B cell (primary cell): ENCODE measurements around the gene VCL. TPM values are rescaled to one million over a fixed set of nuclear protein-coding genes. Genes with fewer than 3 reads are reported as not detected.

ENCODE experiments used
- ATAC-seq: fragments of 200-7000 bp; cut with Tn5 transposase; one replicate; pipeline ENCODE4 v1.10.0; 2021; ENCODE audit warnings: low read depth, mild to moderate bottlenecking, moderate number of reproducible peaks, moderate library complexity
- CTCF ChIA-PET: fragments of 350-600 bp; sonication (Branson Sonifier 250); formaldehyde crosslinking; loops from one replicate; lab custom pipeline; 2021; ENCODE audit warnings: antibody characterized with exemption, inconsistent platforms; lab: Charles Lee
- POLR2A ChIA-PET: fragments of 350-600 bp; sonication (Branson Sonifier 250); formaldehyde crosslinking; loops from one replicate; lab custom pipeline; 2021; ENCODE audit warnings: antibody characterized with exemption; lab: Charles Lee
- DNase-seq: peaks from one replicate; pipeline ENCODE4 v3.0.0; 2013
- H2AFZ ChIP-seq: 2 replicates; pipeline ENCODE4 v1.6.1; 2012; ENCODE audit warnings: mild to moderate bottlenecking, low read depth, low read length; ENCODE audit not compliant: insufficient read depth, poor library complexity, severe bottlenecking
- H3K27ac ChIP-seq, 2 donors: 1 replicate in 1 of 2; 2 replicates in 1 of 2; pipeline ENCODE4 v1.5.1; 2012 to 2013; ENCODE audit warnings: low read length in 2 of 2, mild to moderate bottlenecking in 2 of 2, moderate library complexity in 1 of 2
- H3K27me3 ChIP-seq, 4 experiments: fragments of 200-600 bp in 1 of 4; sonication (generic) in 1 of 4; replicated peaks in 1 of 4; 1 replicate in 2 of 4; 2 replicates in 2 of 4; pipeline versions ENCODE4 v1.6.1 to v1.7.0; 2013 to 2016; ENCODE audit warnings: low read length in 3 of 4, mild to moderate bottlenecking in 2 of 4, mixed read lengths in 1 of 4, moderate library complexity in 1 of 4; ENCODE audit not compliant: insufficient read depth in 4 of 4, control insufficient read depth in 3 of 4; ENCODE audit errors: control extremely low read depth in 1 of 4
- H3K36me3 ChIP-seq, 2 experiments: replicated peaks in 1 of 2; 1 replicate in 1 of 2; 2 replicates in 1 of 2; pipeline versions ENCODE4 v1.6.1 to v1.7.1; 2013; ENCODE audit warnings: low read length in 1 of 2; ENCODE audit not compliant: insufficient read depth in 2 of 2, control insufficient read depth in 1 of 2; ENCODE audit errors: control extremely low read depth in 1 of 2, extremely low read depth in 1 of 2
- H3K4me1 ChIP-seq, 2 donors: fragments of 200-600 bp in 1 of 2; sonication (generic) in 1 of 2; 1 replicate in 1 of 2; 2 replicates in 1 of 2; pipeline versions ENCODE4 v1.5.1 to v1.6.1; 2013 to 2017; ENCODE audit warnings: low read length in 2 of 2; ENCODE audit not compliant: control insufficient read depth in 2 of 2, insufficient read depth in 2 of 2
- H3K4me2 ChIP-seq: replicated peaks from 2 replicates; pipeline ENCODE3; 2012; ENCODE audit warnings: mild to moderate bottlenecking, low read depth, low read length; ENCODE audit not compliant: poor library complexity, severe bottlenecking
- H3K4me3 ChIP-seq, 5 experiments: fragments of 200-600 bp in 1 of 5; sonication (generic) in 1 of 5; 1 replicate in 3 of 5; 2 replicates in 2 of 5; pipeline versions ENCODE4 v1.5.1 to v1.7.0; 2011 to 2016; ENCODE audit warnings: low read length in 4 of 5, mild to moderate bottlenecking in 4 of 5, low read depth in 2 of 5, control low read depth in 1 of 5, moderate library complexity in 1 of 5; ENCODE audit not compliant: insufficient read depth in 1 of 5; ENCODE audit errors: control extremely low read depth in 1 of 5, extremely low read depth in 1 of 5
- H3K79me2 ChIP-seq: fragments of 200-600 bp; sonication (generic); one replicate; pipeline ENCODE4 v1.6.0; 2016; ENCODE audit warnings: low read length; ENCODE audit not compliant: control insufficient read depth, insufficient read depth
- H3K9ac ChIP-seq: fragments of 200-600 bp; sonication (generic); 2 replicates; pipeline ENCODE4 v1.6.1; 2017; ENCODE audit warnings: mild to moderate bottlenecking, low read length, moderate library complexity
- H3K9me3 ChIP-seq, 3 donors: one replicate each; pipeline versions ENCODE4 v1.6.1 to v1.7.1; 2013; ENCODE audit warnings: low read length in 2 of 3; ENCODE audit not compliant: control insufficient read depth in 2 of 3, insufficient read depth in 1 of 3; ENCODE audit errors: control extremely low read depth in 1 of 3
- H4K20me1 ChIP-seq: 2 replicates; pipeline ENCODE4 v1.6.0; 2012; ENCODE audit warnings: mild to moderate bottlenecking, low read length; ENCODE audit not compliant: insufficient read depth, control insufficient read depth, poor library complexity, severe bottlenecking
- H3K27ac Mint-ChIP-seq: one replicate; pipeline ENCODE4 v1.8.0; 2021; ENCODE audit warnings: mixed read lengths
- H3K27me3 Mint-ChIP-seq: one replicate; pipeline ENCODE4 v1.8.0; 2021; ENCODE audit warnings: mixed read lengths
- H3K4me1 Mint-ChIP-seq: one replicate; pipeline ENCODE4 v1.8.0; 2021; ENCODE audit warnings: mixed read lengths
- H3K4me3 Mint-ChIP-seq: one replicate; pipeline ENCODE4 v1.8.0; 2021; ENCODE audit warnings: mixed read lengths
- H3K9me3 Mint-ChIP-seq: one replicate; pipeline ENCODE4 v1.8.0; 2022; ENCODE audit warnings: mixed read lengths; ENCODE audit not compliant: insufficient read depth
- EZH2 ChIP-seq: IDR thresholded peaks from 2 replicates; pipeline ENCODE4 v1.6.1; 2012; ENCODE audit warnings: borderline replicate concordance, low read depth, mild to moderate bottlenecking, moderate library complexity, low read length; ENCODE audit not compliant: insufficient read depth, poor library complexity, severe bottlenecking
- WGBS: methylation state at CpG from one replicate; pipeline ENCODE4 v1.1.5; 2013; ENCODE audit warnings: missing lambda C conversion rate; ENCODE audit not compliant: insufficient coverage; 5-methylcytosine and 5-hydroxymethylcytosine counted together
- intact Hi-C: fragments of 100-400 bp; cut with micrococcal nuclease; formaldehyde crosslinking; loops from one replicate; pipeline ENCODE4 v1.10.0; 2022
- polyA plus RNA-seq: library from polyadenylated mRNA; depleted of rRNA; stranded (reverse); fragments of >200 nt; gene quantifications from 2 replicates; pipeline ENCODE4 v1.2.3, GENCODE V29; 2012
- total RNA-seq, 2 donors: library from RNA; stranded (reverse); fragments of 120-200 nt in 1 of 2; gene quantifications; 1 replicate in 1 of 2; 2 replicates in 1 of 2; pipeline versions ENCODE4 v1.2.3 to v1.2.4, GENCODE V29; 2013 to 2022
- TF ChIP-seq, protein P1 (sequence below): fragments of 200-600 bp; IDR thresholded peaks from one replicate; pipeline ENCODE4 v1.8.0; 2022; ENCODE audit warnings: antibody characterized with exemption, mild to moderate bottlenecking

VCL gene
- total and polyA plus RNA-seq, 2 donors (not counting 1 experiment from before 2014, with no cell fraction given) = 13.1 to 29.8 TPM

- Histone ChIP-seq H3K27ac (no peak overlapping the region), H3K9me3 (peaks cover 0 to 3% (median 0%) of the 10 kb centered on the region in 3 donors), H3K79me2 (peaks cover 6% of the 10 kb centered on the region), H3K4me1 (peaks cover 1 to 2% of the 10 kb centered on the region in 2 donors), H3K4me3 (no peak overlapping the region), H4K20me1 (no peaks in the 10 kb centered on the region), H3K4me2 (no peak overlapping the region), H3K36me3 (no peaks in the 10 kb centered on the region), H2AFZ (no peak overlapping the region), H3K27me3 (no peaks in the 10 kb centered on the region), H3K9ac (no peak overlapping the region)
- no peak for TF ChIP-seq EZH2
- TF ChIP-seq, protein P1, sequence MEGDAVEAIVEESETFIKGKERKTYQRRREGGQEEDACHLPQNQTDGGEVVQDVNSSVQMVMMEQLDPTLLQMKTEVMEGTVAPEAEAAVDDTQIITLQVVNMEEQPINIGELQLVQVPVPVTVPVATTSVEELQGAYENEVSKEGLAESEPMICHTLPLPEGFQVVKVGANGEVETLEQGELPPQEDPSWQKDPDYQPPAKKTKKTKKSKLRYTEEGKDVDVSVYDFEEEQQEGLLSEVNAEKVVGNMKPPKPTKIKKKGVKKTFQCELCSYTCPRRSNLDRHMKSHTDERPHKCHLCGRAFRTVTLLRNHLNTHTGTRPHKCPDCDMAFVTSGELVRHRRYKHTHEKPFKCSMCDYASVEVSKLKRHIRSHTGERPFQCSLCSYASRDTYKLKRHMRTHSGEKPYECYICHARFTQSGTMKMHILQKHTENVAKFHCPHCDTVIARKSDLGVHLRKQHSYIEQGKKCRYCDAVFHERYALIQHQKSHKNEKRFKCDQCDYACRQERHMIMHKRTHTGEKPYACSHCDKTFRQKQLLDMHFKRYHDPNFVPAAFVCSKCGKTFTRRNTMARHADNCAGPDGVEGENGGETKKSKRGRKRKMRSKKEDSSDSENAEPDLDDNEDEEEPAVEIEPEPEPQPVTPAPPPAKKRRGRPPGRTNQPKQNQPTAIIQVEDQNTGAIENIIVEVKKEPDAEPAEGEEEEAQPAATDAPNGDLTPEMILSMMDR = no peak
- H3K27me3 Mint-ChIP-seq = no peaks in the 10 kb centered on the region
- no CpG with 5 or more reads among the region's 1 CpG for WGBS
- POLR2A ChIA-PET = no interaction called here
- intact Hi-C loops = no loop called here
- peaks cover 19% of the 10 kb centered on the region for H3K4me1 Mint-ChIP-seq
- no peak overlapping the region for H3K4me3 Mint-ChIP-seq
- DNase-seq (no peak), ATAC-seq (no peak)
- no peaks in the 10 kb centered on the region for H3K9me3 Mint-ChIP-seq
- CTCF ChIA-PET = interaction anchor here (0.9 to 1.9 kb wide), 2 partner anchors 12 to 167 kb away, joined by 3 to 6 read pairs; no protein-coding TSS in a partner anchor
- H3K27ac Mint-ChIP-seq = no peak overlapping the region
Observed at GRCh38 chr10:74052994-74053393, 55.1 kb downstream of the VCL start.

DNA sequence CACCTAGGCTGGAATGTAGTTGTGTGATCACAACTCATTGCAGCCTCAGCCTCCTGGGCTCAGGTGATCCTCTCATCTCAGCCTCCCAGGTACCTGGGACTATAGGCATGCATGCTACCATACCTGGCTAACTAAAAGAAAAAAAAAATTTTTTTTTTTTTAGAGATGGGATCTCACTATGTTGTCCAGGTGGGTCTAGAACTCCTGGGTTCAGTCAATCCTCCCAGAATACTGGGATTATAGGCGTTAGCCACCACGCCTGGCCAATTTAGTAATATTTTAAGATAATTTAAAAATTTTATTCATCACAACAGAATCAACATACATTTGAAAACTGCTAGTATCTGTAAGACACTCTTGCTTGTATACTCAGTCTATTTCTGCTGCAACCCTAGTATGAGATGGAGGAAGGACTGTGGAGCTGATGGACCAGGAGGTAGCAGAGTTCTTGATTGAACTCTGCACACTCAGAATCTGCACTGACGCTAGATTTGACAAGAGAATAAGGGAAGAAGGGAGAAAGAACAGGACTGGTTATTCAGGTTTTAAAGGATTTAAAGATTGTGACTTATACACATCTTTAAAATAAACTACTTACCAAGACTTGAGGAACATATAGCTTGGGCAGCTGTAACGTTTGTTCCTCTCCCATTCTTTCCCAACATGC lies 57.6 kb downstream of the VCL start:
- Histone ChIP-seq H3K79me2 (peaks cover 12% of the 10 kb centered on the region), H3K9me3 (peaks cover 0 to 3% (median 0%) of the 10 kb centered on the region in 3 donors), H2AFZ (no peak overlapping the region), H3K36me3 (no peaks in the 10 kb centered on the region), H4K20me1 (no peaks in the 10 kb centered on the region), H3K9ac (no peak overlapping the region), H3K27me3 (no peaks in the 10 kb centered on the region), H3K4me2 (no peak overlapping the region), H3K27ac (no peak overlapping the region), H3K4me1 (peaks cover 12 to 13% of the 10 kb centered on the region in 2 donors), H3K4me3 (no peak overlapping the region)
- Mint-ChIP-seq H3K4me3 (no peak overlapping the region), H3K27me3 (no peaks in the 10 kb centered on the region), H3K9me3 (no peaks in the 10 kb centered on the region), H3K4me1 (peaks cover 24% of the 10 kb centered on the region), H3K27ac (no peak overlapping the region)
- ChIA-PET CTCF (interaction anchor here (1.3 to 2.5 kb wide), 3 partner anchors 115 to 169 kb away, joined by 6 to 14 read pairs (median 6); no protein-coding TSS in a partner anchor), POLR2A (interaction anchor here (0.7 kb wide), 1 partner anchor 12 kb away, joined by 4 read pairs; no protein-coding TSS in a partner anchor)
- no peak for ATAC-seq
- TF ChIP-seq, protein P1 = no peak
- no peak for TF ChIP-seq EZH2
- no peak for DNase-seq
- intact Hi-C loops = no loop called here
- no CpG with 5 or more reads among the region's 4 CpGs for WGBS
